GM19467 (cell line): ENCODE results near the gene BCOR.

Experiments
- ATAC-seq: cut with Tn5 transposase; IDR thresholded peaks from one replicate; pipeline ENCODE4 v1.9.1; 2021; ENCODE audit warnings: mild to moderate bottlenecking, moderate library complexity; ENCODE audit not compliant: unreplicated experiment

The BCOR gene

GRCh38 chrX:40086569-40087335, 11.0 kb downstream of the BCOR start:
- ATAC-seq = no peak

GRCh38 chrX:40085714-40086113, 12.0 kb downstream of the BCOR start:
- no peak for ATAC-seq

GRCh38 chrX:40085102-40085551, 12.6 kb downstream of the BCOR start:
- ATAC-seq = no peak

- ATAC-seq = no peak
Observed at GRCh38 chrX:40084471-40085101, 13.2 kb downstream of the BCOR start.

- ATAC-seq = no peak
Observed at GRCh38 chrX:40083979-40084359, 13.8 kb downstream of the BCOR start.

- no peak for ATAC-seq
Observed at GRCh38 chrX:40083120-40083978, 14.4 kb downstream of the BCOR start.

GRCh38 chrX:40082447-40083119, 15.2 kb downstream of the BCOR start:
- ATAC-seq = no peak

GRCh38 chrX:40081679-40082068, 16.1 kb downstream of the BCOR start:
- ATAC-seq = no peak

- ATAC-seq = no peak
Observed at GRCh38 chrX:40080894-40081678, 16.7 kb downstream of the BCOR start.

- ATAC-seq = no peak
Observed at GRCh38 chrX:40079572-40079971, 18.2 kb downstream of the BCOR start.

- ATAC-seq = no peak
Observed at GRCh38 chrX:40078489-40079227, 19.1 kb downstream of the BCOR start.

- no peak for ATAC-seq
Observed at GRCh38 chrX:40077906-40078305, 19.9 kb downstream of the BCOR start.

GRCh38 chrX:40076750-40077575, 20.8 kb downstream of the BCOR start:
- ATAC-seq = no peak

GRCh38 chrX:40074959-40075332, 22.8 kb downstream of the BCOR start:
- ATAC-seq = no peak

- ATAC-seq = no peak
Observed at GRCh38 chrX:40074080-40074958, 23.4 kb downstream of the BCOR start.

GRCh38 chrX:40073439-40074054, 24.2 kb downstream of the BCOR start:
- ATAC-seq = no peak

- no peak for ATAC-seq
Observed at GRCh38 chrX:40072246-40072645, 25.5 kb downstream of the BCOR start.
